ENCODE measurements around the gene UHMK1. TPM values are rescaled to one million over a fixed set of nuclear protein-coding genes. Genes with fewer than 3 reads are reported as not detected.

The UHMK1 gene
- total RNA-seq, 1 donor from 2014 or later = 37.6 TPM

DNA sequence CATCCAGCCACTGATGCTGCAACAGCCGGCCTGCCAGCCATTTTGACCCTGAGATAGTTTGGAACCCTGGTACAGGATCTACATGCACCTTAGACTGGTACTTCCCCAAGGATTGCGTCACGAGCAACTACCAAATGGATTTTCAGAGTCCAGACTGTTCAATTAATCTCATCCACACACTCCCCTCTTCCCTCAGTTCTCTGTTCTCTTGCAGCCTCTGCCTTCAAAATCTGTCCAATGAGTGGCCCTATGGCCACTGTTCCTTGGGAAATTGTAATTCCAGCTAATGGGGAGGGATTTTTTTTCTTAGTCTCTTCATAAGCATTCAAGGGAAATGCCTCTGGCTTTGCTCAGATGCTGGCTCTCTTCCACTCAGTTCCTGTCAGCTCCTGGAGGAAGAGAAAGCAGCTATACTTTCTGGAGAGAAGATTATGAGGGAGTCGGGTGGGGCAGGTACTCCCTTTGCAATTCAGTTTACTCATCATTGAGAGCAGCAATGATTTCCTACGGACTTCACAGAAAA lies 44.1 kb downstream of the UHMK1 start:
- DNase-seq (ENCODE audit: low read depth) = no peak
- TF ChIP-seq, protein P1, sequence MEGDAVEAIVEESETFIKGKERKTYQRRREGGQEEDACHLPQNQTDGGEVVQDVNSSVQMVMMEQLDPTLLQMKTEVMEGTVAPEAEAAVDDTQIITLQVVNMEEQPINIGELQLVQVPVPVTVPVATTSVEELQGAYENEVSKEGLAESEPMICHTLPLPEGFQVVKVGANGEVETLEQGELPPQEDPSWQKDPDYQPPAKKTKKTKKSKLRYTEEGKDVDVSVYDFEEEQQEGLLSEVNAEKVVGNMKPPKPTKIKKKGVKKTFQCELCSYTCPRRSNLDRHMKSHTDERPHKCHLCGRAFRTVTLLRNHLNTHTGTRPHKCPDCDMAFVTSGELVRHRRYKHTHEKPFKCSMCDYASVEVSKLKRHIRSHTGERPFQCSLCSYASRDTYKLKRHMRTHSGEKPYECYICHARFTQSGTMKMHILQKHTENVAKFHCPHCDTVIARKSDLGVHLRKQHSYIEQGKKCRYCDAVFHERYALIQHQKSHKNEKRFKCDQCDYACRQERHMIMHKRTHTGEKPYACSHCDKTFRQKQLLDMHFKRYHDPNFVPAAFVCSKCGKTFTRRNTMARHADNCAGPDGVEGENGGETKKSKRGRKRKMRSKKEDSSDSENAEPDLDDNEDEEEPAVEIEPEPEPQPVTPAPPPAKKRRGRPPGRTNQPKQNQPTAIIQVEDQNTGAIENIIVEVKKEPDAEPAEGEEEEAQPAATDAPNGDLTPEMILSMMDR (conservative IDR thresholded peaks at IDR 0.05; ENCODE audit: low read depth, low read length) = no peak
- no peak overlapping the region for H3K4me3 ChIP-seq (ENCODE audit: low read depth, low read length)

DNA sequence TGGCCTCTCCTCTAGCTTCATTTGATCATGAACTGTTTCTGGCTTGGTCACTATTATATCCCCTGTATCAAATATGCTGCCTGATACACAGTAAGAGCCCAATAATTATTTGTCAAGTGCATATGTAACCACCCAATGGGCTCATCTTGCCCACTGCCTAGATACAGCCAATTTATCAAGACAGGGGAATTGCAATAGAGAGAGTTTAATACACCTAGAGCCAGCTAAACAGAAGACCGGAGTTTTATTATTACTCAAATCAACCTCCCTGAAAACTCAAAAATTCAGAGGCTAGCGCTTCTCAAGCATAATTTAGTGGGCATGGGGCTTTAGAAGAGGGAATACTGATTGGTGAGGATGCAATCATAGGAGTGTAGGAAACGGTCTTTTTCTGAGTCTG lies 45.6 kb downstream of the UHMK1 start:
- no peak overlapping the region for H3K4me3 ChIP-seq (ENCODE audit: low read depth, low read length)
- TF ChIP-seq, protein P1 (conservative IDR thresholded peaks at IDR 0.05; ENCODE audit: low read depth, low read length) = no peak
- no peak for DNase-seq (ENCODE audit: low read depth)

DNA sequence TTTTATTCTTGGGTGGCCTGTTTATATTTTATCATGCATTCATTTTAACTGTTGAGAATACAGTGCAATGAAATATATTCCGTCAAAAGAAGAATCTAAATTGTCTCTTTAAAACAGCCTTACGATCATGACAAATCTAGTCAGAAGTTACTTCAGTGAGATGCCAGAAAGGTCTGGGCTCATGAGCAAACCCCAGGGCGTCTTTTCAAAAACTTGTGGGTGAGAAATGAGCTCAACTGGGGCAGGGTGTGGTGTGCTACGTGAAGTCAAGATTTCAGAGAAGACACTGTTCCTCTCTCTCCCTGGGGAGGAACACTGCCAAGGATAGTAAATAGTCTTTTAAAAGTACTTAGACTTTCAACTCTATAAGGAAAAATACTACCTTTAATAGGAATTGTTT lies 50.6 kb downstream of the UHMK1 start:
- TF ChIP-seq, protein P1 (conservative IDR thresholded peaks at IDR 0.05; ENCODE audit: low read depth, low read length) = no peak
- H3K4me3 ChIP-seq (ENCODE audit: low read depth, low read length) = no peak overlapping the region
- no peak for DNase-seq (ENCODE audit: low read depth)

DNA sequence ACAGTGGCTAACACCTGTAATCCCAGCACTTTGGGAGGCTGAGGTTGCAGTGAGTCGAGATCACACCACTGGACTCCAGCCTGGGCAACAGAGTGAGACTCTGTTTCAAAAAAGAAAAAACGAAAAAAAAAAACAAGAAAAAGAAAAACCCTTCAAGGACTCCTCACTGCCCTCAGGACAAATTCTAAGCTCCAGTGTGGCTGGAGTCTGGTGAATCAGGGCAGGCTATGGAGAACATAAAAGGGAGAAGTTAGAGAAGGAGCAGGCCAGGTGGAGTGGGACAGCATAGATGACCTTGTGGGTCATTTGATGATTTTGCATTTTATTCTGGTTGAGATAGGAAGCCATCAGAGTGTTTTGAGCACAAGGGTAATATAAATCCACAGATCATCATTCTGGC lies 51.4 kb downstream of the UHMK1 start:
- no peak overlapping the region for H3K4me3 ChIP-seq (ENCODE audit: low read depth, low read length)
- TF ChIP-seq, protein P1 (conservative IDR thresholded peaks at IDR 0.05; ENCODE audit: low read depth, low read length) = no peak
- DNase-seq (ENCODE audit: low read depth) = no peak

DNA sequence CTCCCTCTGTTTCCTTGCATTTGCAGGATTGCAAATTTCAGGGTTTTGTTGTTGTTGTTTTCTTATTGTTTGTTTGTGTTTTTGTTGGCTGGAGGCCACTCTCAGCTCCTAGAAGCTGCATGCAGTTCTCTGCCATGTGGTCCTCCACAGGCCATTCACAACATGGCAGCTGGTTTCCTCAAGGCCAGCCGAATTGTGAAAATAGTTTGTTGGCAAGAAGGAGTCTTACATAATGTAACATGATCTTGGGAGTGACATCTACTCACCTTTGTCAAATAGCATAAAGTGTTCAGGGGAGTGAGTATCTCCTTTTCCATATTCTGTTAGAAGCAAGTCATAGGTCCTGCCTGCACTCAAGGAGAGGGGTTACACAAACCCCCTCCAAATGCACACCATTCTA lies 53.3 kb downstream of the UHMK1 start:
- TF ChIP-seq, protein P1 (conservative IDR thresholded peaks at IDR 0.05; ENCODE audit: low read depth, low read length) = no peak
- no peak for DNase-seq (ENCODE audit: low read depth)
- no peak overlapping the region for H3K4me3 ChIP-seq (ENCODE audit: low read depth, low read length)

DNA sequence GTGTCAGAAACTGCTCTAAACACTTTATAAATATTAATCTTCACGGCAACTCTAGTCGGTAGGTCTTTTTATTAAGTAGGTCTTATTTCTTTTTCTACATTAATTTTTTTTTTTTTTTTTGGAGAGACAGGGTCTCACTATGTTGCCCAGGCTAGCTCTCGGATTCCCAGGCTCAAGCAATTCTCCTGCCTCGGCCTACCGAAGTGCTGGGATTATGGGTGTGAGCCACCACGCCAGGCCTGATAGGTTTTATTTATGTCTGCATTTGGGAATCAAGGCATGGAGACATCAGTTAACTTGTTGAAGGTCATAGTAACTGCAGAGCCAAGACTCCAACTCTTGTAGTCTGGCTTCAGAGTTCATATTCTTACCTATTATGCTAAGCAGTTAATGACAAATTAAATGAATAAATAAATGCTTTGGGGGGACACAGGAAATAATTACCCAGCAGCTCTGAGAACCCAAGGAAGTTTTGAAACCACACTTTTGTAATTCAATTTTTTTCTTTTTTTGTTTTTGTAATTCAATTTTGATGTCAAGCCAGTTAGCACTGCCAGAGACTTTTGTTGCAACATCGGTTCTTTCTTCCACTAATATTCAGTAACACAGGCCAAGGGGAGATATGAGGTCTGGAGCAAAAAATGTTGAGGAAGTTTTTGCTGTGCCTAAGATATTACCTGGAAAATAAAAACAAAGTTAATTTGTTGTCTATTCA lies 54.5 kb downstream of the UHMK1 start:
- TF ChIP-seq, protein P1 (conservative IDR thresholded peaks at IDR 0.05; ENCODE audit: low read depth, low read length) = no peak

More for the DNA sequence above, 54.5 kb downstream of the UHMK1 start:
- no peak for DNase-seq (ENCODE audit: low read depth)
- H3K4me3 ChIP-seq (ENCODE audit: low read depth, low read length) = no peak overlapping the region

All from epithelial cell of proximal tubule (primary cell).